Inflammatory macrophage treated with lipopolysaccharide for 1 hour (primary cell): ENCODE measurements around the gene CNGB1.
"Not testable (repeated sequence)": the region's sequence is repeated elsewhere in the genome, so short reads cannot be mapped to it uniquely, and the experiment has no call there.

ENCODE experiments used
- DNase-seq, 2 donors: peaks; one replicate each; pipeline ENCODE4 v3.0.0-alpha.2; 2020 to 2022

The CNGB1 gene

GRCh38 chr16:57925310-57925709 is 45.6 kb downstream of the CNGB1 start:
- no peak for DNase-seq

- no peak for DNase-seq
Measured at GRCh38 chr16:57924514-57924913, 46.4 kb downstream of the CNGB1 start.

GRCh38 chr16:57923841-57924240 is 47.1 kb downstream of the CNGB1 start:
- no peak for DNase-seq

DNA sequence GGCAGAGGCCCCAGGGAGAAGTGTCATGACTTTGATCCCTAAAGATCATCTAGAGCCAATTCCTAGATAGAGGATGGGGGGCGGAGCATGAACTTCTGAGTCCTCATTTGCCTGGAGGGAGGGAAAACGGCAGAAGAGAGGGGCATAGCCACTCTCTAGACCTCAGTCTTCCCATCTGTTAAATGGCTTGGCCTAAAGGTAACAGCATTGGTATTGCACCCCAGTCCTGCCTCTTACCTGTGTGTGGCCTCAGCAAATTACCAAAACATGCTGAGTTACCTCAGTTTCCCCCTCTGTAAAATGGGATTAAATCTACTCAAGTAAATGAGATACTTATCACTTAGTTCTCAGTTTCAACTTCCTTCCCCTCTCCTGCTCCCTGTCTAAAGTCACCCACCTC is 47.5 kb downstream of the CNGB1 start:
- DNase-seq: no peak

DNA sequence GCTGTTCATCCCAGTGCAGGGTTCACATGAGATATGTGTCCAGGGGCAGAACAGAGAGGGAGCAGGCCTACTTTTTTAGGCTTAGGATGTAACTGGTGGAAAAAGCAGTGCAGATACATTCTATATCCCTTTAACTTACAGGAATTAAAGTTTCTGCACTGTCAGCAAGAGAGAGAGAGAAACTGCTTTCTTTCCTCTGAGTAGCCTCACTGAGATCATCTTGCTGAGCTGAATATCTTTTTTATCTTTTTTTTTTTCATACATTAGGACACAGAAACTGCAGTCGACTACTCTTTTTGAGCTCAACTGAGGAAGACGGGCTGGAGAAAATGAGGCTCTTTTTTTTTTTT is 50.1 kb downstream of the CNGB1 start:
- no peak for DNase-seq

DNA sequence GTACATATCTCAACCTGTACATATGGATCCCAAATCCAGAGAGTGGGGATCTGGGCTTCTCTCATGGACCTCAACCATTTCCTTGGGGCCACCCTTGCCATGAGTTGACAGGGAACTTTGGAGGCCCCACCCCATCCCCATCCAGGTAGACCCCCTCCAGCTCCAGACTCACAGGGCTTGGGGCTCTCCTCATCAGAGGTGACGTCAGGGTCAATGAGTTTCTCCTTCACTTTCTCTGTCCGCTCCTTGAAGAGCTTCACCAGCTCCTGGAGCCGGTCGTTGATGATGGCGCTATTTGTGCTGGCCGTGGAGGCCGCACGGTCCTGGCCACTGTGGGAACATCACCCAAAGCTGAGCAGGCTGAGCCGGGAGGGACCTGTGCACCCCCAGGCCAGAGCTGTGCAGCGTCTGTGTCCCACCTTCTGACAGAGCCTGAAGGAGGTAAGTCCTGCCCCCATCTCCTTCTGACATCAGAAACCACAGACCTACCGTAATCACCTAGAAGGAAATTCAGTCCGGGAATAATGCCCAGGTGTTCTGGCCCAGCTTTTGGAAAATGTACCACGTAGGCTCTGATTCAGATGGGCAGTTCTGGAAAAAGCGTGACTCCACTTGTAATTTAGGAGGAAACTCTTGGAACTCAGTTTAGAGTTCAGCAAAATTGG is 50.6 kb downstream of the CNGB1 start:
- no peak for DNase-seq

DNA sequence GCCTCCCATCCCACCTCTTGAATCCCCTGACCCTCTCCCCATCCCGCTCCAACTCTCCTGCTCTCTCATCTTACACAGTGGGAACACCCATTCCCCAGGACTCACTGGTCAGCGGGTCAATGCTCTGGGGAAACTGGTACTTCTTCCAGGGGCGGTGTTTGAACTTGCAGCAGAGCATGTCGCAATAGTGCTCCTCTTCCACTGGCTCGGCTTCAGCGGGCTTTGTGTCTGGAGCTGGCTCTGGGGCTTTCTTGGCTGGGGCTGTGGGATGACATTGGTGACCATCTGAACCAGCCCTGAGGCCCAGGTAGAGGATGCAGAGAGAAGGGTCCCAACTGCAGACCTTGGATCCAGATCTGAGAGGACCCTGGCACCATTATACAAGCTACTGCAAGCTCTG is 51.9 kb downstream of the CNGB1 start:
- DNase-seq: no peak

DNA sequence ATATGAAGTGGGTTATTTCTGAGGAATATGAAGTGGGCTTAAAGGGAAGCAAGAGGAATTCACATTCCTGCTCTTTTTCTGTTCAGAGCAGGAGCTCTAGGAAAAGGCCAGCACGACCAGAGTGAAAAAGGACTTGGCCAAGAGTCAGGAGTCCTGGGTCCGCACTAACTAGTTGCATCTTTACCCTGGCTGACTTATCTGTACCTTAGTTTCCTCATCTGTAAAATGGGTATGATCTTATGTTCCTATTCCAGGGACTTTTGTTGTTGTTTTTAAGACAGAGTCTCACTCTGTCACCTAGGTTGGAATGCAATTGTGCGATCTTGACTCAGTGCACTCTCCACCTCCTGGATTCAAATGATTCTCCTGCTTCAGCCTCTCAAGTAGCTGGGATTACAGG is 52.5 kb downstream of the CNGB1 start:
- DNase-seq: no peak

- DNase-seq: not testable (repeated sequence)
Measured at GRCh38 chr16:57917929-57918328, 53.0 kb downstream of the CNGB1 start.

GRCh38 chr16:57917489-57917888 is 53.4 kb downstream of the CNGB1 start:
- not testable (repeated sequence) for DNase-seq

- DNase-seq: no peak
Measured at GRCh38 chr16:57916735-57917438, 54.0 kb downstream of the CNGB1 start.

DNA sequence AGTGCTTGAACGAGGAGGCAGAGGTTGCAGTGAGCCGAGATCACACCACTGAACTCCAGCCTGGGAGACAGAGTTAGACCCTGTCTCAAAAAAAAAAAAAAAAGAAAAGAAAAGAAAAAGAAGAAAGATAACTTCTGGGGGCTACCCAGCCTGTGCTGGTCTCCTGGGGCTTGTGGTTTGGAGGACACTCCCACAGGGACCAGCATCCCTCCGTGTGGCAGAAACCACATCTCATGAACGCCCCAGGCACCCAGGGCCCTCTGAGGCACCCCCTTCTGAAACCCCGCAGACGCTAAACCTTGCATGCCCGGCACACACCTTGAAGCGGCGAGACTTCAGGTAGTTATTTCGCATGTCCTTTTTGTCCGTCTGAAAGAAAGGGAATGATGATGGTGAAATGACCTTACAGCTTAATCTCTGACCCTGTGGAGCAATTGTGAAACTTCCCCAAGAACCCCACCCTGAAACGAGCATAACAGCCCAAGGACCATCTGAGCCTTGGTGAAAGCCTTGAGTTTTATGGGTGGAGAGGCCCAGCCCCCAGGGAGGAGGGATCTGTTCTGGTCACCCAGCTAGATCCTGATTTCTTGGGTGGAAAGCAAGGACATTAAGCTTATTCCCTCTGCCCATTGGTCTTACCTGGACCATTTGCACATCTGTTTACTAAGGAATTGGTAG is 55.0 kb downstream of the CNGB1 start:
- DNase-seq: no peak

DNA sequence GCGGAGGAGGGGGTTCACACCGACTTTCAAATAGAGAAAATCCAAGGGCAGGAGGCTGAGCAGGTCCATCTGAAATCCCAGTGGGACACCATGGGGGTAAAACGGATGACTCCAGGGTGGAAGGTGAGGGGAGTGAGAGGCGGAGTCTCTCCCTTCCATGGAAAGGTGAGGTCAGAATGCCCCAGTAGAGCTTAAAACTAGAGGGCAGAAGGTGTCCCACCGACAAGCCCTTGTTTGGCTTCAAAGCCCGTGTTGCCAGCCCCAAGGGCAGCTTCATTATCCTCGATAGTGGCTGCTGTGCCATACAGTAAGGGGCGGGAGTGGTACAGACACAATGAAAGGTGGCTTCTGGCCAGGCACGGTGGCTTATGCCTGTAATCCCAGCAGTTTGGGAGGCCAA is 55.7 kb downstream of the CNGB1 start:
- DNase-seq: no peak

DNA sequence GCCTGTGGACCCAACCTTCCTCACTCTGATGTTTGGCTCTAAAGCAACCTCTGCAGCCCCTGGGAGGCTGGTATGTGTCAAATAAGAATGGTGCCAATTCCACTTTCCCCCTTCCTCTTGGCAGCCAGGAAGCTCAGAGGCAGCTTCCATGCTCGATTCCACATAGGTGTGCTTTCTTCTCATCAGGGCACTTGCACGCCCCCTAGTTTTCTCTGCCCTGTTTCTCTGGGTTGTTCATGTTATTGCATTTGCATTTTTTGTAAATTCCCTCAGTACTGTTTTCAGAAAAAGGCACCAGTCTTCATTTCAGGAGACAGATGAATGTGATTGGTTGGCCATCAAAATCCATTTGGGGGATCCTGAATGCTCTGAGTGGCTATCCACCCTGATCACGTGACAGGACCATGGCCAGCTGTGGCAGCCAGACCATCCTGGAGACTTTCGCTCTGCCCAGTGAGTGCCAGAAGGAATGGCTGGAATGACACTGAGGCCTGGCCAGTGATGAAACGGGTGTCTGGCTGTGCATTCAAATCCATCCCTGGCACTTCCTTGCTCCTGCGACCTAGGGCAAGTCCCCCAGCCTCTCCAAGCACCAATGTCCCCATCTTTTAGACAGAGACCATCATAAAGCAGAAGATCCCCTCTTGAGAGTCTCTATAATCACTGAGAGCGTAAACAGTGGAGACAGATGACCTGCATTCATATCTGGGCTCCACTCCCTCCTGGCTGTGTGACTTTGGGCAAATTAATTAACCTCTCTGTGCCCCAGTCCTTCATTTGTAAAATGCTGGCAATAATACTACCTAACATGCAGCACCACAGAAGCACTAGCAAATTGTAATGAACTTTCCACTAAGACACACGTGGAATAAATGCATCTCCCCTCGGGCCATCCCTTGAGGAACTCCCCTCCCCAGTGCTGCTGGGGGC is 56.4 kb downstream of the CNGB1 start:
- no peak for DNase-seq

DNA sequence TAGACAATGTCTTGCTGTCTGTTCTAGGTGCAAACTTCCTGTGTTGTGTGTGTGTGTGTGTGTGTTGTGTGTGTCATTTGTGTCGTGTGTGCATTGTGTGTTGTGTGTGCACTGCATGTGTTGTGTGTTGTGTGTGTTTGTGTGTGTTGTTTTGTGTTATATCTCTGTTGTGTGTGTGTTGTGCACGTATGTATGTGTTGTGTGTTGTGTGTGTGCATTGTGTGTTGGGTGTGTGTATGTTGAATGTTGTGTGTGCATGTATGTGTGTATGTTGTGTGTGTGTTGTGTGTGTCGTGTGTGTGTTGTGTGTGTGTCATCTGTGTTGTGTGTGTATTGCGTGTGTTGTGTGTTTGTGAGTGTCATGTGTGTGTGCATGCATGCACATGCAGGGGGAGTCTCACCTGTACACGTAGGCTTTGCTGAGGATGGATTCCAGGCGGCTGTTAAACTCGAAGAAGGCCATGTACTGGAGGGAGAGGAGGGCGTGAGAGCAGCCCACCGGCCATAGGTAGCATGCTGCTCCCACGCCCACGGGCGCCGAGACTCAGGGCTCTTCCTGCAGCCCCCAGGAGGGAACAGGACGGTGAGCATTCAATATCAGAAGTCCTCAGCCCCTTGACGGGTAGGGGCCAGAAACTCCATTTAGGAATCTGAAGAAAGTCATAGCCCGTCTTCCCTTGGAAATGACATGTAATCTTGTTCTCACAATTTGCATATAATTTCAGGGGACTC is 58.2 kb downstream of the CNGB1 start:
- DNase-seq: no peak

- no peak for DNase-seq
Measured at GRCh38 chr16:57911743-57912142, 59.2 kb downstream of the CNGB1 start.

DNA sequence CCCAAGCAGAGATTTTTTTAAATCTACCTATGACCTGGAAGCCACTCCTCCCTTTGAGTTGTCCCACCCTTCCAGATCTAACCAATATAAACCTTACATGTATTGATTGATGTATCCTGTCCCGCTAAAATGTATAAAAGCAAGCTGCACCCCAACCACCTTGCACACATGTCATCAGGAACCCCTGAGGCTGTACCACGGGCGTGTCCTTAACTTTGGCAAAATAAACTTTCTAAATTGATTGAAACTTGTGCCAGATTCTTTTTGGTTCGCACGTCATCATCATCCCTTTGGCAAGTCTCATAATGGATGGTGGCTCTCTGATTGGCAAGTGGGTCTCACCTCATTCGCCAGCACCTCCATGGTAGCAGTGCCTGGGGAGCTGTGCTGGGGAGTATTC is 60.2 kb downstream of the CNGB1 start:
- DNase-seq: no peak

GRCh38 chr16:57908409-57908987 is 62.4 kb downstream of the CNGB1 start:
- no peak for DNase-seq

DNA sequence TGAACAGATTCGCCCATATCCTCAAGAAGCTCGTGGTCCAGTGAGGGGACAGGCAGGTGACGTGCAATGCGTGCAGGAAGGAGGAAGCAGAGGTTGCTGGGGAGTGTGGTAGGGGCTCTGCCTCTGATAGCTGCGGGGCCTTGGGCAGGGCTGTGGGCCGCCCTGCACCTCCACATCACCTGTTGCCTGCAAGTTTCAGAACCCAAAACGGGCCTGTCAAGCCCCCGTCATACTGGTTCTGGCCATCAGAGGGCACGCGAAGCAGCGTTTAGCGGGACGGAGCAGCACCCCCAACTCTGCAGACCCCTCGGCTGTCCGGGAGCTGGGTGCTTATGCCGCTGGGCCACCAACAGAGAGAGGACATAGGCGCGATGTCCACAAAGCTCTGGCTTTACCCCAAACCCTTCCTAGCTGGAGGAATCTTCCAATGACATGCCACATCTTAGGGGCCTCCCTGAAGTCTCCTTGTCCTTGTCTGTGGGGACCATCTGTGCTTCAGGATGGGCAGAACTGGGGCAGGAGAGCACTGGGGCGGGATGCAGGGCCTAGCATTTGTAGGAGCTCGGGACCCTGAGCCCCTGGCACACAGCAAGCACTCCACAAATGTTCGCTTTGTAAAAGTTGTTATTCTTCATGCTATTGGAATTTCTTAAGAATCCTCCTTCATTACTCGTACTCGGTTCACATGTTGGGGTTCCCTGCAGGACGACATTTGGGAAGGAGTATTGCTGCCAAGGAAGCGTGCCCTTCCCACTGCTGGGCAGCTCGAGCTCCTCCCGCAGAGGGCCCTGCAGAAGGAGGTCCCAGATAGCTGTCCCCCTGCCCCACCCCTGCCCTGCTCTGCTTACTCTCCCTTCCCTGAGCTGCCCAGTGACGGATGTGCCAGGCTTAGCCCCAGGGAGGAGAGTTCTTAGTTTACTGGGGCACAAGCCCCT is 64.3 kb downstream of the CNGB1 start:
- no peak for DNase-seq

DNA sequence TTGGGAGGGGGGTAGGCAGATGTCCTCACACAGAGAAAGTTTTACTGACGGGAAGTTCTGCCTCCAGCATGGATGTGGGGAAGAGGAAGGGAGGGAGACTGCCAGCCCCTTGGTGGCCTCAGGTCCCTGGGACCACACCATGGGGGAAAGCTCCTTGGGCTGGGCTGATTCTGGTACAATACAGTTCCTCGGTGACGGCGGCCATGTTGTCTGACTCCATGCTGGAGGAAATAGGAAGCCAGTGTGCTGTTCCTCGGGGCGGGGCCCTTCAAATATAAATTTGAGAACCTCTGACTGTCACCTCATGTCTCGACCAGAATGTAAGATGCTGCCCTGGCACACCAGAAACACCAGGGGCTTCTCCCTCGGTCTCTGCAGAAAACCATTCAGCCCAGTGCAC is 66.8 kb downstream of the CNGB1 start:
- DNase-seq: no peak

DNA sequence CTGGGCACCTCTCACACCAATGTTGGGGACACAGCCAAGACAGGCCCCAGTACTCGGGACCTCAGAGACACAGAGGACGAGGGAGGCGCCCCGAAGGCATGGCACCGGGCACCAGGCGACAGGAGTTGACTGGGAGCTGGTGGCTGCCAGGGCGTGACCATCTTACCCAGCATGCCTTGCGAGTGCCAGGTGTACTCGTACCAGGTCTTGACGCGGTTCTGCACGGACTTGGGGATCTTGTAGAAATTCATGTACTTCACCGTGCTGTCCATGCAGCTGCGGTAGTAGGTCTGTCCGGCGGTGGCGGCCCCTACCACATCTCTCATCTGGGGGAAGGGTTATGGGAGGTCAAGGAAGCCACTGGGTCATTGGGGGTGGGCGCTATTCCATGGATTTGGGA is 67.3 kb downstream of the CNGB1 start:
- no peak for DNase-seq
